ENCODE results near the gene SIKE1. TPM values are rescaled to one million over a fixed set of nuclear protein-coding genes. Genes with fewer than 3 reads are reported as not detected.
"Not testable (repeated sequence)": the region's sequence is repeated elsewhere in the genome, so short reads cannot be mapped to it uniquely, and the experiment has no call there.

The SIKE1 gene
- total RNA-seq, 1 donor from 2014 or later = 55.0 TPM

GRCh38 chr1:114757455-114758255 lies 22.8 kb downstream of the SIKE1 start, which contains the start of gene CSDE1:
Gene CSDE1, minus strand, starts transcription at chr1:114757984. Its CDS starts 18,094 bp downstream, at chr1:114739890.
- TF ChIP-seq CTCF (IDR thresholded peaks at IDR 0.05) = peak; percentile 75
- Mint-ChIP-seq H3K27me3 (ENCODE audit: low read depth) (no peaks in the 10 kb centered on the region), H3K4me1 (ENCODE audit: low read depth) (peaks cover 49% of the 10 kb centered on the region), H3K27ac (ENCODE audit: unreplicated experiment) (peak within 1 kb of the TSS; percentile 100), H3K9me3 (ENCODE audit: low read depth) (peaks cover 3% of the 10 kb centered on the region), H3K4me3 (ENCODE audit: unreplicated experiment) (peak within 1 kb of the TSS; percentile 91), H3K36me3 (ENCODE audit: low read depth) (peaks cover 4% of the 10 kb centered on the region)
- DNase-seq (ENCODE audit: low spot score) = peak; percentile 98

GRCh38 chr1:114756949-114757454 lies 23.5 kb downstream of the SIKE1 start:
- Mint-ChIP-seq H3K27me3 (ENCODE audit: low read depth) (no peaks in the 10 kb centered on the region), H3K4me1 (ENCODE audit: low read depth) (peaks cover 56% of the 10 kb centered on the region), H3K27ac (ENCODE audit: unreplicated experiment) (peak overlapping the region; percentile 100), H3K4me3 (ENCODE audit: unreplicated experiment) (peak overlapping the region; percentile 91), H3K9me3 (ENCODE audit: low read depth) (peaks cover 3% of the 10 kb centered on the region), H3K36me3 (ENCODE audit: low read depth) (peaks cover 4% of the 10 kb centered on the region)
- no peak for TF ChIP-seq CTCF (IDR thresholded peaks at IDR 0.05)
- no peak for DNase-seq (ENCODE audit: low spot score)

GRCh38 chr1:114756009-114756892 lies 24.2 kb downstream of the SIKE1 start:
- Mint-ChIP-seq H3K4me3 (ENCODE audit: unreplicated experiment) (peak overlapping the region; percentile 91), H3K36me3 (ENCODE audit: low read depth) (peaks cover 4% of the 10 kb centered on the region), H3K4me1 (ENCODE audit: low read depth) (peaks cover 63% of the 10 kb centered on the region)

GRCh38 chr1:114755006-114755931 lies 25.2 kb downstream of the SIKE1 start:
- H3K27me3 Mint-ChIP-seq (ENCODE audit: low read depth) = no peaks in the 10 kb centered on the region
- H3K4me3 Mint-ChIP-seq (ENCODE audit: unreplicated experiment) = peak overlapping the region; percentile 91
- H3K9me3 Mint-ChIP-seq (ENCODE audit: low read depth) = peaks cover 3% of the 10 kb centered on the region
- TF ChIP-seq CTCF (IDR thresholded peaks at IDR 0.05) = no peak
- DNase-seq (ENCODE audit: low spot score) = no peak
- H3K36me3 Mint-ChIP-seq (ENCODE audit: low read depth) = peaks cover 4% of the 10 kb centered on the region
- H3K4me1 Mint-ChIP-seq (ENCODE audit: low read depth) = peaks cover 73% of the 10 kb centered on the region
- H3K27ac Mint-ChIP-seq (ENCODE audit: unreplicated experiment) = peak overlapping the region; percentile 100

More at GRCh38 chr1:114756009-114756892, 24.2 kb downstream of the SIKE1 start:
- no peak for DNase-seq (ENCODE audit: low spot score)
- TF ChIP-seq CTCF (IDR thresholded peaks at IDR 0.05) = no peak
- peaks cover 3% of the 10 kb centered on the region for H3K9me3 Mint-ChIP-seq (ENCODE audit: low read depth)
- H3K27me3 Mint-ChIP-seq (ENCODE audit: low read depth) = no peaks in the 10 kb centered on the region
- H3K27ac Mint-ChIP-seq (ENCODE audit: unreplicated experiment) = peak overlapping the region; percentile 100

- H3K4me1 Mint-ChIP-seq (ENCODE audit: low read depth) = peaks cover 82% of the 10 kb centered on the region
- not testable (repeated sequence) for H3K27me3 Mint-ChIP-seq (ENCODE audit: low read depth); H3K4me3 Mint-ChIP-seq (ENCODE audit: unreplicated experiment); H3K27ac Mint-ChIP-seq (ENCODE audit: unreplicated experiment); H3K36me3 Mint-ChIP-seq (ENCODE audit: low read depth); DNase-seq (ENCODE audit: low spot score); H3K9me3 Mint-ChIP-seq (ENCODE audit: low read depth)
These were observed 26.8 kb downstream of the SIKE1 start for GRCh38 chr1:114753702-114754101.

All from chondrocyte (in vitro differentiated cells).